Smooth muscle cell (in vitro differentiated cells): ENCODE measurements around the gene PLS3. TPM values are rescaled to one million over a fixed set of nuclear protein-coding genes. Genes with fewer than 3 reads are reported as not detected.

Source experiments
- DNase-seq: peaks from one replicate; lab custom pipeline; 2025; ENCODE audit not compliant: unreplicated experiment; lab: John Stamatoyannopoulos, UW
- H2AFZ ChIP-seq: fragments of 200-600 bp; sonication (generic); 2 replicates; pipeline ENCODE4 v1.6.0; 2016; ENCODE audit warnings: antibody characterized with exemption, low read depth, mild to moderate bottlenecking
- H3F3A ChIP-seq: fragments of 200-600 bp; sonication (generic); 2 replicates; pipeline ENCODE4 v1.6.0; 2017; ENCODE audit warnings: antibody characterized with exemption, low read depth
- H3K27ac ChIP-seq: fragments of 200-600 bp; sonication (generic); 2 replicates; pipeline ENCODE4 v1.5.1; 2016; ENCODE audit warnings: low read depth, mild to moderate bottlenecking
- H3K27me3 ChIP-seq: fragments of 200-600 bp; sonication (generic); 2 replicates; pipeline ENCODE4 v1.6.1; 2016; ENCODE audit warnings: low read depth, mild to moderate bottlenecking
- H3K36me3 ChIP-seq: fragments of 200-600 bp; sonication (generic); 2 replicates; pipeline ENCODE4 v1.5.1; 2016; ENCODE audit warnings: low read depth
- H3K4me1 ChIP-seq: fragments of 200-600 bp; sonication (generic); 2 replicates; pipeline ENCODE4 v1.5.1; 2016; ENCODE audit warnings: low read depth
- H3K4me2 ChIP-seq: fragments of 200-600 bp; sonication (generic); 2 replicates; pipeline ENCODE4 v1.6.0; 2016; ENCODE audit warnings: mild to moderate bottlenecking
- H3K4me3 ChIP-seq: fragments of 200-600 bp; sonication (generic); 2 replicates; pipeline ENCODE4 v1.5.1; 2016; ENCODE audit warnings: mild to moderate bottlenecking
- H3K79me2 ChIP-seq: fragments of 200-600 bp; sonication (generic); 2 replicates; pipeline ENCODE4 v1.6.0; 2016; ENCODE audit warnings: low read depth, mild to moderate bottlenecking
- H3K9ac ChIP-seq: fragments of 200-600 bp; sonication (generic); 2 replicates; pipeline ENCODE4 v1.6.0; 2016; ENCODE audit warnings: low read depth
- H3K9me3 ChIP-seq: fragments of 200-600 bp; sonication (generic); replicated peaks from 2 replicates; pipeline ENCODE4 v1.5.1; 2016; ENCODE audit warnings: low read depth
- H4K20me1 ChIP-seq: fragments of 200-600 bp; sonication (generic); 2 replicates; pipeline ENCODE4 v1.6.0; 2016; ENCODE audit warnings: low read depth
- CTCF ChIP-seq: fragments of 200-600 bp; sonication (generic); IDR thresholded peaks from 2 replicates; pipeline ENCODE4 v1.5.1; 2017; ENCODE audit warnings: borderline replicate concordance, mild to moderate bottlenecking, antibody characterized with exemption; ENCODE audit not compliant: insufficient read depth, poor library complexity, severe bottlenecking
- WGBS: methylation state at CpG from one replicate; pipeline ENCODE4 v1.1.7; 2016; ENCODE audit warnings: low lambda C conversion rate; 5-methylcytosine and 5-hydroxymethylcytosine counted together
- polyA plus RNA-seq: library from polyadenylated mRNA; unstranded; fragments of >200 nt; fragmentation: Nextera tagmentation; extraction: Ambion mirVana; gene quantifications from 2 replicates; pipeline ENCODE4 v1.2.1, GENCODE V29; 2016
- small RNA-seq: library from RNA; depleted of rRNA; stranded (forward); fragments of <200 nt; gene quantifications from one replicate; pipeline ENCODE3, GENCODE V24; 2014
- total RNA-seq: library from RNA; depleted of rRNA; stranded (reverse); fragments of >200 nt; gene quantifications from 2 replicates; pipeline ENCODE4 v1.2.3, GENCODE V29; 2014

The PLS3 gene
- total and polyA plus RNA-seq, 2 experiments from 2014 or later: 305 to 609 TPM

GRCh38 chrX:115696939-115697338 is 136.0 kb downstream of the PLS3 start:
- no peaks in the 10 kb centered on the region for H3K36me3 ChIP-seq
- H3K4me3 ChIP-seq: no peak overlapping the region
- H3K9me3 ChIP-seq: no peaks in the 10 kb centered on the region
- H3K27ac ChIP-seq: no peak overlapping the region
- H3F3A ChIP-seq: no peaks in the 10 kb centered on the region
- peaks cover 14% of the 10 kb centered on the region for H3K27me3 ChIP-seq
- H3K4me2 ChIP-seq: no peak overlapping the region
- H4K20me1 ChIP-seq: no peaks in the 10 kb centered on the region
- no peak for TF ChIP-seq CTCF
- H2AFZ ChIP-seq: no peak overlapping the region
- no peak for DNase-seq
- H3K9ac ChIP-seq: no peak overlapping the region
- H3K4me1 ChIP-seq: no peaks in the 10 kb centered on the region
- no peaks in the 10 kb centered on the region for H3K79me2 ChIP-seq

GRCh38 chrX:115697806-115698205 is 136.8 kb downstream of the PLS3 start:
- DNase-seq: no peak
- no peak overlapping the region for H2AFZ ChIP-seq
- H3K27ac ChIP-seq: no peak overlapping the region
- no peak overlapping the region for H3K9ac ChIP-seq
- peaks cover 14% of the 10 kb centered on the region for H3K27me3 ChIP-seq
- no peaks in the 10 kb centered on the region for H4K20me1 ChIP-seq
- 92% methylated on average over 2 of the region's 2 CpGs for WGBS
- no peaks in the 10 kb centered on the region for H3K79me2 ChIP-seq
- H3K36me3 ChIP-seq: no peaks in the 10 kb centered on the region
- H3K9me3 ChIP-seq: no peaks in the 10 kb centered on the region
- no peaks in the 10 kb centered on the region for H3K4me1 ChIP-seq
- no peak overlapping the region for H3K4me3 ChIP-seq
- no peak overlapping the region for H3K4me2 ChIP-seq
- no peaks in the 10 kb centered on the region for H3F3A ChIP-seq
- no peak for TF ChIP-seq CTCF

Small RNA genes lying within 50 kb of the gene (small RNA-seq; reads per million reads assigned to genes)
- not detected for gene RF00264
